CD4-positive, alpha-beta memory T cell (primary cell): ENCODE measurements around the gene ENG. TPM values are rescaled to one million over a fixed set of nuclear protein-coding genes. Genes with fewer than 3 reads are reported as not detected.
"Not testable (repeated sequence)": the region's sequence is repeated elsewhere in the genome, so short reads cannot be mapped to it uniquely, and the experiment has no call there.

Experiments
- CTCF ChIA-PET: fragments of 350-600 bp; sonication (Branson Sonifier 250); formaldehyde crosslinking; loops from one replicate; lab custom pipeline; 2021; ENCODE audit warnings: inconsistent platforms; ENCODE audit not compliant: partially characterized antibody; lab: Charles Lee
- POLR2A ChIA-PET: fragments of 350-600 bp; sonication (Branson Sonifier 250); formaldehyde crosslinking; loops from one replicate; lab custom pipeline; 2021; ENCODE audit not compliant: partially characterized antibody; lab: Charles Lee
- DNase-seq, 5 donors: peaks; one replicate each; pipeline versions ENCODE4 v3.0.0 to v3.0.0-alpha.2; 2020 to 2022; ENCODE audit warnings: mixed read lengths in 1 of 5
- H3K27ac ChIP-seq: one replicate; pipeline ENCODE4 v1.7.0; 2013; ENCODE audit warnings: low read depth, low read length
- H3K27me3 ChIP-seq: 2 replicates; pipeline ENCODE4 v1.7.0; 2013; ENCODE audit warnings: mild to moderate bottlenecking, low read length, moderate library complexity; ENCODE audit not compliant: insufficient read depth
- H3K36me3 ChIP-seq: 2 replicates; pipeline ENCODE4 v1.7.0; 2013; ENCODE audit warnings: mild to moderate bottlenecking, low read length, moderate library complexity; ENCODE audit not compliant: insufficient read depth
- H3K4me1 ChIP-seq: 2 replicates; pipeline ENCODE4 v1.7.0; 2013; ENCODE audit warnings: mild to moderate bottlenecking, low read length, moderate library complexity; ENCODE audit not compliant: insufficient read depth
- H3K4me3 ChIP-seq, 2 donors: one replicate each; pipeline ENCODE4 v1.7.0; 2013; ENCODE audit warnings: low read length in 2 of 2, mild to moderate bottlenecking in 1 of 2
- H3K9me3 ChIP-seq, 2 donors: one replicate each; pipeline ENCODE4 v1.7.0; 2013; ENCODE audit warnings: low read length in 2 of 2, control low read depth in 1 of 2; ENCODE audit not compliant: control insufficient read depth in 1 of 2
- H3K27ac Mint-ChIP-seq, 7 donors: one replicate each; pipeline ENCODE4 v1.8.0; 2020 to 2021; ENCODE audit warnings: mixed read lengths in 7 of 7, mild to moderate bottlenecking in 6 of 7, inconsistent platforms in 3 of 7, moderate library complexity in 3 of 7
- H3K27me3 Mint-ChIP-seq, 2 donors: one replicate each; pipeline ENCODE4 v1.8.0; 2020 to 2021; ENCODE audit warnings: mixed read lengths in 2 of 2
- H3K36me3 Mint-ChIP-seq, 2 donors: one replicate each; pipeline ENCODE4 v1.8.0; 2020 to 2021; ENCODE audit warnings: mixed read lengths in 2 of 2, inconsistent platforms in 1 of 2, mild to moderate bottlenecking in 1 of 2
- H3K4me1 Mint-ChIP-seq, 4 donors: one replicate each; pipeline ENCODE4 v1.8.0; 2020 to 2021; ENCODE audit warnings: mixed read lengths in 4 of 4, mild to moderate bottlenecking in 1 of 4
- H3K4me3 Mint-ChIP-seq, 8 donors: one replicate each; pipeline ENCODE4 v1.8.0; 2020 to 2021; ENCODE audit warnings: mixed read lengths in 8 of 8, mild to moderate bottlenecking in 7 of 8, moderate library complexity in 6 of 8, inconsistent platforms in 3 of 8
- H3K9me3 Mint-ChIP-seq, 8 donors: one replicate each; pipeline ENCODE4 v1.8.0; 2020 to 2021; ENCODE audit warnings: mixed read lengths in 8 of 8, mild to moderate bottlenecking in 5 of 8, inconsistent platforms in 3 of 8, moderate library complexity in 1 of 8
- intact Hi-C: fragments of 100-400 bp; cut with micrococcal nuclease; formaldehyde crosslinking; loops from one replicate; pipeline ENCODE4 v1.15.1; 2023
- polyA plus RNA-seq, 2 donors: library from polyadenylated mRNA; unstranded; fragments of 300-500 nt; fragmentation: Illumina TruSeq; gene quantifications; one replicate each; pipeline ENCODE4 v1.2.3, GENCODE V29; 2021
- total RNA-seq, 2 experiments: library from RNA; stranded (reverse); gene quantifications; one replicate each; pipeline ENCODE4 v1.2.3, GENCODE V29; 2021

The ENG gene
- total and polyA plus RNA-seq, 4 experiments from 2014 or later, result 2.0 to 13.8 (median 8.9) TPM

DNA sequence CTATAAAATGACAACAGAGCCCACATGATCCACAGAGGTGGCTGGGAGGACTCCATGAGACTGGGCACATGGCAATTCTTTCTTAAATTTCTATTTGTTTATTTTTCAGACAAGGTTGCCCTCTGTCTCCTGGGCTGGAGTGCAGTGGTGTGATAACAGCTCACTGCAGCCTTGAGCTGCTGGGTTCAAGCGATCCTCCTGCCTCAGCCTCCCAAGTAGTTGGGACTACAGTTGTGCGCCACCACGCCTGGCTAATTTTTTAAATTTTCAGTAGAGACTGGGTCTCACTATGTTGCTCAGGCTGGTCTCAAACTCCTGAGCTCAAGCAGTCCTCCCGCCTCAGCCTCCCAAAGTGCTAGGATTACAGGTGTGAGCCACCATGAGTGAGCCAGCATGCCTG, 8.8 kb downstream of the ENG start:
- CTCF ChIA-PET, H3K4me3 Mint-ChIP-seq, DNase-seq, H3K4me3 ChIP-seq, POLR2A ChIA-PET, intact Hi-C loops, H3K27me3 ChIP-seq, H3K4me1 Mint-ChIP-seq, H3K27ac Mint-ChIP-seq, H3K36me3 ChIP-seq, H3K4me1 ChIP-seq, H3K27me3 Mint-ChIP-seq, H3K27ac ChIP-seq: not testable (repeated sequence)
- Mint-ChIP-seq H3K9me3 (peaks cover 0 to 23% (median 12%) of the 10 kb centered on the region in 8 donors), H3K36me3 (peaks cover 12 to 19% of the 10 kb centered on the region in 2 donors)
- H3K9me3 ChIP-seq, result peaks cover 0 to 16% of the 10 kb centered on the region in 2 donors

DNA sequence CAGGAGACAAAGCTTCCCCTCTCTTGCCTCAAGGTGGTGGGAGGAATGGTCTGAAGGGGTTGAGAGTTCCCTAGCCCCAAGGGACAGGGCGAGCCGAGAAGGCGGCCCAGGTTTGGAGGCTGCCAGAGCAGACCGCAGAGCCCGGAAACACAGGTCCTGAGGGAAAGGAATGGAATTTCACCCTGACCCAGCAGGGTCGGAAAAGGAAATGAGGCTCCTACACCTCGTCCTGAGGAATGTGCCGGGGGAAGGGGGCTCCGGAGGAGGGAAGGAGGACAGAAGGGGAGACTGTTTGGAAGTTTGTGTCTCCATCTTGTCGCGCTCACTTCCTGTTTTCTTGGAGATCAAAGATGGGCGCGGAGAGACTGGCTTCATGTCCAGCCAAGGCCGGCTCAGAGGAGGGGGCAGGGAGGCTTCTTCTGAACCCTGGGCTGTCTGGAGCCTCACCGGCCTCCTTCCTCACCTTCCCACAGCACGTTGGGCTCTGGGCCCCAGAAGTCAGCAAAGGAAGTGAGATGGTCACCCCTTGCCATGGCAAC, 9.6 kb downstream of the ENG start:
- ChIA-PET CTCF (no interaction called here), POLR2A (no interaction called here)
- Mint-ChIP-seq H3K27me3 (no peaks in the 10 kb centered on the region), H3K4me3 (no peak overlapping the region), H3K27ac (no peak overlapping the region), H3K36me3 (peaks cover 10 to 16% of the 10 kb centered on the region in 2 donors), H3K9me3 (peaks cover 0 to 18% (median 11%) of the 10 kb centered on the region in 8 donors), H3K4me1 (peaks cover 0 to 1% (median 0%) of the 10 kb centered on the region in 4 donors)
- Histone ChIP-seq H3K9me3 (peaks cover 0 to 12% of the 10 kb centered on the region in 2 donors), H3K27me3 (no peaks in the 10 kb centered on the region), H3K36me3 (no peaks in the 10 kb centered on the region), H3K4me3 (no peak overlapping the region), H3K4me1 (no peaks in the 10 kb centered on the region), H3K27ac (no peak overlapping the region)
- intact Hi-C loops, result no loop called here
- DNase-seq, result no peak

DNA sequence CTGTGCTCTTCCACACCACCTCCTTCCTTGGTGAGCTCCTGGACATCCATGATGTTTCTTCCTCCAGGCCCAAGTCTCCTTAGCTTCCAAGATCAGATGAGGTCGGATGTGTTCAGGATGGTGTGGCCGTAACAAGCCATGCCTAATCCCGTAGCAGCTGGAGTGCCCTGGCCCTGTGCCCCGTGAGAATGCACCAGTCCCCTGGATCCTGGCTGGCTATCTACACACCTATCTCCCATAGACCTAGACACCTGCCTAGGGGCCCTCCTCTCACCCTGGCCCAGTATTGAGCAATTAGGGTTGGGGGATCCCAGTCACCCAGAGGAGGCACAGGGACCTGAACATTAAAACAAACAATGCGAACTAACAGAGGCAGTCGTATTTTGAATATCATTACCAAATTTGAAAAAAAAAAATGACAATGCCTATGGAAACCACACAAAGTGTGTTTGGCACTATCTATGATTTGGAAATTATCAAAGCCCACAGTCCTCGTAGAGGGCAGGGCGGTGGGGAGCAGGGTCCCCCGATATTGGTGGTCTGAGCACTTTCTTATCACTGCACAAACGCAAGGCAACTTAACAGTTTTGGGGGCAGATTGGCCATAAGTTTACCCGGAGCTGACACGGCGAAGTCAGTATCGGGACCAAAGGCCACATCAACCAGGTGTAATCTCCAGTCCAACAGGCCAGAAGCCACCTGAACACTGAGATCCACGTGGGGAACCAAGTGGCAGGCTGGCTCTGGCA, 13.2 kb downstream of the ENG start:
- H3K9me3 ChIP-seq, result no peaks in the 10 kb centered on the region
- no peaks in the 10 kb centered on the region for H3K27me3 ChIP-seq
- Mint-ChIP-seq H3K4me1 (no peaks in the 10 kb centered on the region), H3K4me3 (no peak overlapping the region), H3K36me3 (peaks cover 3 to 4% of the 10 kb centered on the region in 2 donors), H3K9me3 (peaks cover 0 to 2% (median 0%) of the 10 kb centered on the region in 8 donors), H3K27me3 (no peaks in the 10 kb centered on the region), H3K27ac (peak overlapping the region in 1 of 7 donors; percentile 40)
- ChIA-PET POLR2A (no interaction called here), CTCF (no interaction called here)
- H3K27ac ChIP-seq, result no peak overlapping the region
- intact Hi-C loops, result no loop called here
- H3K4me1 ChIP-seq, result no peaks in the 10 kb centered on the region
- DNase-seq, result no peak
- H3K4me3 ChIP-seq, result no peak overlapping the region
- H3K36me3 ChIP-seq, result no peaks in the 10 kb centered on the region

DNA sequence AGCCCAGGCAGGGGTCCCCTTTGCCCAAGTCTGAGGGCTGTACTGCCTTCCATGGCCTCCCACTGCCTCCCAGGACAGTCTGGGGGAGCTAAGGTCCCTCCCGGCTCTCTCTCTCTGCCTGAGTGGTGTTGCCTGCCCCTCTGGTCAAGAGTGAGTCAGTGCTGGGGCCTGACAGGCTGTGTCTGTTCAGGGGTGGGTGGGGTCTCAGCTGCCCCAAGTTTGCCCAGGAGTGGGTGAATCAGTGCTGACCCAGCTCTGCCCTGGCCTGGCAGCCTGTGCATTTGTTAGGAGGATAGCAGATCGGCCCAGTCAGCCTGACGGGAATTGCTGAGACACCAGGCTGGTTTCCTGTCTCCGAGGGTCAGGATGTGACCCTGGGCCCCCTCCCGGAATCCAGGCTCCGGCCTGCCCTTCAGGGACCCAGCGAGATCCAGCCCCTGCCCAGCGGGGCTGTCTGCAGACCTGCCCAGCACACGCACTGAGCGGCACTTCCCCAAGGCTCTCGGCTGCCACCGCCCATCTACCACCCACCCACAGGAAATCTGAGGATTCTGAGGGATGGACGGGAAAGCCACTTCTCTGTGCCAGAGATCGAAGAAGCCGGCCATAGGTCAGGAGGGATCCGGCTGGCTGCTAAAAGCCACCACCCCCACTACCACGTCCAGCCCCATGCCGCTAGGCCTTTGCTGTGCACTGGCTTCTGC, 15.9 kb downstream of the ENG start:
- no peaks in the 10 kb centered on the region for H3K36me3 ChIP-seq
- H3K27ac ChIP-seq, result no peak overlapping the region
- H3K27me3 ChIP-seq, result no peaks in the 10 kb centered on the region
- Mint-ChIP-seq H3K36me3 (peaks cover 3 to 4% of the 10 kb centered on the region in 2 donors), H3K27ac (no peak overlapping the region), H3K9me3 (peaks cover 0 to 2% (median 0%) of the 10 kb centered on the region in 8 donors), H3K4me1 (no peaks in the 10 kb centered on the region), H3K27me3 (no peaks in the 10 kb centered on the region), H3K4me3 (peak overlapping the region in 1 of 8 donors; percentile 20)
- H3K4me1 ChIP-seq, result no peaks in the 10 kb centered on the region
- no peak for DNase-seq
- ChIA-PET POLR2A (interaction anchor here (1.2 kb wide), 1 partner anchor 9 kb away, joined by 4 read pairs; no protein-coding TSS in a partner anchor), CTCF (no interaction called here)
- no peaks in the 10 kb centered on the region for H3K9me3 ChIP-seq
- intact Hi-C loops, result no loop called here
- no peak overlapping the region for H3K4me3 ChIP-seq

DNA sequence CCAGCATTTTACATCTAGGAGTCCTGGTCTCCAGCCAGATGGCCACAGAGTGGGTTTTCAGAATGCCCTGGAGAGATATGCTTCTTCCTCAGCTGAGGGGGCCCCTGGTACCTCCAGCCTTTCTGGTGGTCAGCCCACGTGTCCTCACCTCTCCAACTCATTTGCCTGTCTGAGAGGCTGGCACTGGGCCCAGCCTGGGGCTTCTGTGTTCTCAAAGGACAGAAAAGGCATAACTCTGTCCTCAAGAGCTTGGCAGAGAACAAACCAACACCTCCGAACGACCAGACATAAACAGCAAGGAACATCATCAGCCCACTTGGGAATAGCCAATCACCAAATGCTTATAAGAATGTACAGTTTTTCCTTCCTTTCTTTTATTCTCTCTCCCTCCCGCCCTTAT, 17.1 kb downstream of the ENG start:
- no peak for DNase-seq
- CTCF ChIA-PET, result no interaction called here
- H3K9me3 Mint-ChIP-seq, result peaks cover 0 to 2% (median 0%) of the 10 kb centered on the region in 8 donors
- H3K27me3 Mint-ChIP-seq, result no peaks in the 10 kb centered on the region
- POLR2A ChIA-PET, result interaction anchor here (1.2 kb wide), 1 partner anchor 10 kb away, joined by 4 read pairs; no protein-coding TSS in a partner anchor
- Histone ChIP-seq H3K4me3 (no peak overlapping the region), H3K27me3 (no peaks in the 10 kb centered on the region), H3K9me3 (no peaks in the 10 kb centered on the region), H3K36me3 (no peaks in the 10 kb centered on the region), H3K4me1 (peaks cover 2% of the 10 kb centered on the region), H3K27ac (no peak overlapping the region)
- peak overlapping the region in 2 of 7 donors; percentile 66 to 87 for H3K27ac Mint-ChIP-seq
- intact Hi-C loops, result no loop called here
- H3K4me1 Mint-ChIP-seq, result peaks cover 2 to 3% (median 2%) of the 10 kb centered on the region in 4 donors
- no peak overlapping the region for H3K4me3 Mint-ChIP-seq
- H3K36me3 Mint-ChIP-seq, result peaks cover 3 to 4% of the 10 kb centered on the region in 2 donors

DNA sequence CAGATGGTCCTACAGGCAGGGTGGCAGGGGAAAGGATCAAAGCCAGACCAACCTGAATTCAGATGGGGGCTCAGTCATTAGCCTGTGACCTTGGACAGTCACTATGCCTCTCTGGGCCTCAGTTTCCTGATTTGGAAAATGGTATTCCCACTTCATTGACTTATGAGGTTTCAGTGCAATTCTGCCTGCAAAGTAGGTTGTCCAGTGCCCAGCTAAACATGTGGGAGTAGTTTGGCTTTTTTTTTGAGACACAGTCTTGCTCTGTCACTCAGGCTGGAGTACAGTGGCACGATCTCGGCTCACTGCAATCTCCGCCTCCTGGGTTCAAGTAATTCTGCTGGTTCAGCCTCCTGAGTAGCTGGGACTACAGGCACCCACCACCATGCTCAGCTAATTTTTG, 17.9 kb downstream of the ENG start:
- H3K27ac Mint-ChIP-seq, H3K36me3 ChIP-seq, CTCF ChIA-PET, H3K27me3 Mint-ChIP-seq, H3K27me3 ChIP-seq, H3K9me3 ChIP-seq, DNase-seq, H3K4me3 ChIP-seq, H3K4me1 ChIP-seq, intact Hi-C loops, POLR2A ChIA-PET, H3K4me3 Mint-ChIP-seq, H3K36me3 Mint-ChIP-seq, H3K4me1 Mint-ChIP-seq, H3K27ac ChIP-seq, H3K9me3 Mint-ChIP-seq: not testable (repeated sequence)

DNA sequence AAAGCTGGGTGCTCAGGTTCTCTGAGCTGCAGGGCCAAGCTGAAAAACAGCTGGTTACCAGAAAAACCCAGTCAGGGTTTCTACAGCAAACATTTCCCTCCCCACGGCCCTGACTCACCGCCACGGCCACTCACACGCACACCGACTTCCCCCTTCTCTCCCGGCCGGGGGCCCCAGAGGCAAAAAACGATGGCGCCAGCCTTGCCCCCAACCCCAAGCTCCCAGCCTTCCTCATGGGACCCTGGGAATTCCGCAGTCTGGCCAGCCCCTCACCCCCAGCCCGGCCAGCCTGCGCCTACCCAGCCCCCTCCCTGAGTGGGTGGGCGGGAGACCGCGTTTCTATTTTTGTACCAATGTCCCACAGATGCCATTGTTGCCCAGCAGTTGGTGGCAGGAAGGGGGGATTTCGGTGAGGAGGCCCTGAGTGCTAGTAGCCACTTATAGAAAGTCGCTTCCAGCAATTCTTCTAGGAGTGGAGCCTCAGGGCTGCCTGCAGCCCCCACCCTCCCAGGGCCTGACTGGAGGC, 18.4 kb downstream of the ENG start:
- DNase-seq, result no peak
- H3K27ac ChIP-seq, result no peak overlapping the region
- intact Hi-C loops, result no loop called here
- Mint-ChIP-seq H3K4me1 (peaks cover 3 to 5% (median 4%) of the 10 kb centered on the region in 4 donors), H3K27ac (no peak overlapping the region), H3K4me3 (no peak overlapping the region), H3K9me3 (peaks cover 0 to 2% (median 0%) of the 10 kb centered on the region in 8 donors), H3K27me3 (no peaks in the 10 kb centered on the region), H3K36me3 (peaks cover 0 to 2% of the 10 kb centered on the region in 2 donors)
- H3K27me3 ChIP-seq, result no peaks in the 10 kb centered on the region
- H3K36me3 ChIP-seq, result no peaks in the 10 kb centered on the region
- no peaks in the 10 kb centered on the region for H3K9me3 ChIP-seq
- no peak overlapping the region for H3K4me3 ChIP-seq
- ChIA-PET CTCF (no interaction called here), POLR2A (no interaction called here)
- H3K4me1 ChIP-seq, result peaks cover 3% of the 10 kb centered on the region
